Fibroblast of the aortic adventitia (primary cell): ENCODE measurements around the gene FADS1. TPM values are rescaled to one million over a fixed set of nuclear protein-coding genes. Genes with fewer than 3 reads are reported as not detected.

Experiments
- DNase-seq: peaks from one replicate; pipeline ENCODE4 v3.0.0-alpha.2; 2010; ENCODE audit warnings: low read depth
- H3K4me3 ChIP-seq: 2 replicates; pipeline ENCODE4 v1.5.1; 2011; ENCODE audit warnings: low read depth, mild to moderate bottlenecking, control low read depth, low read length, moderate library complexity
- CTCF ChIP-seq: IDR thresholded peaks from 2 replicates; pipeline ENCODE4 v1.5.1; 2011; ENCODE audit warnings: mild to moderate bottlenecking, low read length, control low read depth, inconsistent platforms; ENCODE audit not compliant: insufficient read depth
- total RNA-seq: library from RNA; depleted of rRNA; stranded (reverse); fragments of >200 nt; gene quantifications from 2 replicates; pipeline ENCODE4 v1.2.3, GENCODE V29; 2012; ENCODE audit warnings: low replicate concordance

The FADS1 gene
- total RNA-seq, 1 donor, result 74.1 TPM

GRCh38 chr11:61851900-61852295 is 35.1 kb upstream of the FADS1 start:
- DNase-seq, result no peak
- no peak overlapping the region for H3K4me3 ChIP-seq
- no peak for TF ChIP-seq CTCF

GRCh38 chr11:61851113-61851899 is 34.5 kb upstream of the FADS1 start:
- TF ChIP-seq CTCF, result no peak

GRCh38 chr11:61850687-61851086 is 33.9 kb upstream of the FADS1 start:
- no peak overlapping the region for H3K4me3 ChIP-seq
- no peak for DNase-seq
- no peak for TF ChIP-seq CTCF

More at GRCh38 chr11:61851113-61851899, 34.5 kb upstream of the FADS1 start:
- DNase-seq, result no peak
- H3K4me3 ChIP-seq, result no peak overlapping the region

GRCh38 chr11:61848631-61849030 is 31.8 kb upstream of the FADS1 start:
- no peak for TF ChIP-seq CTCF
- DNase-seq, result no peak
- H3K4me3 ChIP-seq, result no peak overlapping the region

GRCh38 chr11:61847914-61848581 is 31.2 kb upstream of the FADS1 start:
- DNase-seq, result no peak
- H3K4me3 ChIP-seq, result no peak overlapping the region
- no peak for TF ChIP-seq CTCF

GRCh38 chr11:61846362-61847020 is 29.7 kb upstream of the FADS1 start:
- H3K4me3 ChIP-seq, result no peak overlapping the region
- no peak for TF ChIP-seq CTCF
- DNase-seq, result no peak
